Fibroblast of villous mesenchyme (primary cell): ENCODE data around the gene WDPCP. TPM values are rescaled to one million over a fixed set of nuclear protein-coding genes. Genes with fewer than 3 reads are reported as not detected.

ENCODE experiments used
- DNase-seq: peaks from one replicate; pipeline ENCODE4 v3.0.0-alpha.2; 2010; ENCODE audit warnings: low read depth
- H3K4me3 ChIP-seq: 2 replicates; pipeline ENCODE4 v1.5.1; 2011; ENCODE audit warnings: low read depth, mild to moderate bottlenecking, low read length
- total RNA-seq: library from RNA; depleted of rRNA; stranded (reverse); fragments of >200 nt; gene quantifications from 2 replicates; pipeline ENCODE4 v1.2.3, GENCODE V29; 2012
- TF ChIP-seq, protein P1 (sequence below): IDR thresholded peaks from 2 replicates; pipeline ENCODE4 v1.5.1; 2012; ENCODE audit warnings: low read depth, mild to moderate bottlenecking, low read length; ENCODE audit not compliant: insufficient read depth

The WDPCP gene
- total RNA-seq, 1 donor = 14.7 TPM

DNA sequence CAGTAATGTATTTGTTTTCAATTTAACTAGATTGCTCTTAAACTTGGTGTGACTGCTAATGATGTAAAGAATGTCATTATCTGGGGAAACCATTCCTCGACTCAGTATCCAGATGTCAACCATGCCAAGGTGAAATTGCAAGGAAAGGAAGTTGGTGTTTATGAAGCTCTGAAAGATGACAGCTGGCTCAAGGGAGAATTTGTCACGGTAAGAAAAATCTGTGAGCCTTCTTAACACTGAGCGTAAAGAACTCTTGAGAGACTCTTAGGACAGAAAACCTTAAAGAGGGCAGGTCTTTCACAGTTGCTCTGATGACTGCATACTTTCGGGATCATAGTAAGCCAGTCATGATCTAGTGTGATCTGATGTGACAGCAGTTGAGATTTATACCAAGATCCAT is 16.4 kb upstream of the WDPCP start:
- H3K4me3 ChIP-seq = no peak overlapping the region
- TF ChIP-seq, protein P1, sequence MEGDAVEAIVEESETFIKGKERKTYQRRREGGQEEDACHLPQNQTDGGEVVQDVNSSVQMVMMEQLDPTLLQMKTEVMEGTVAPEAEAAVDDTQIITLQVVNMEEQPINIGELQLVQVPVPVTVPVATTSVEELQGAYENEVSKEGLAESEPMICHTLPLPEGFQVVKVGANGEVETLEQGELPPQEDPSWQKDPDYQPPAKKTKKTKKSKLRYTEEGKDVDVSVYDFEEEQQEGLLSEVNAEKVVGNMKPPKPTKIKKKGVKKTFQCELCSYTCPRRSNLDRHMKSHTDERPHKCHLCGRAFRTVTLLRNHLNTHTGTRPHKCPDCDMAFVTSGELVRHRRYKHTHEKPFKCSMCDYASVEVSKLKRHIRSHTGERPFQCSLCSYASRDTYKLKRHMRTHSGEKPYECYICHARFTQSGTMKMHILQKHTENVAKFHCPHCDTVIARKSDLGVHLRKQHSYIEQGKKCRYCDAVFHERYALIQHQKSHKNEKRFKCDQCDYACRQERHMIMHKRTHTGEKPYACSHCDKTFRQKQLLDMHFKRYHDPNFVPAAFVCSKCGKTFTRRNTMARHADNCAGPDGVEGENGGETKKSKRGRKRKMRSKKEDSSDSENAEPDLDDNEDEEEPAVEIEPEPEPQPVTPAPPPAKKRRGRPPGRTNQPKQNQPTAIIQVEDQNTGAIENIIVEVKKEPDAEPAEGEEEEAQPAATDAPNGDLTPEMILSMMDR = no peak
- no peak for DNase-seq

DNA sequence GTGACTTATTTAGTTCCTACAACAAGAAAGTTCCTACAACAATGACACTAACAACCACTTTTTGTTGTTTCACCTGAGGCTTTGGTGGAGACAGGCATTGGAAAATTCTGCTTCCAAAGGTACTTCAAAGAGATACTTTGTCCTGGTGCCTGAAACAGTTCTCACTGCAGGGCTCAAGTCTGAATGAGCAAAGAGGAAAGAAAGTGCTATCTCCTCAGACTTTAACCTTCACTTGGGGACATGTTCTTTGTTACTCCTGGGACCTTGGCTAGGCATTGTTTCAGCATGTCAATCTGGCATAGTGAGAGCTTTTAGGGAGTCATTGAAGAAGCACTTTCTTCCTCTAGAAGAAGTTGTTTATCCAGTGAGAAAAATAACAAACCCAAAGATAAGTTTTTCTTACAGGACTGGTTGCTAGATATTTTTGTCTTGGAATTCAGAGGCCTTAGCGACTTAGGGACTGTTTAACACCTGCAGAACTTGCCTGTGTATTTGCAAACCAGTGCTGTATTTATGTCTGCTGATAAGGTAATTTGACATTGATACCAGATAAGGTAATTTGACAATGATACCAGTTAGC is 12.7 kb upstream of the WDPCP start:
- no peak for DNase-seq
- TF ChIP-seq, protein P1 = no peak
- no peak overlapping the region for H3K4me3 ChIP-seq

DNA sequence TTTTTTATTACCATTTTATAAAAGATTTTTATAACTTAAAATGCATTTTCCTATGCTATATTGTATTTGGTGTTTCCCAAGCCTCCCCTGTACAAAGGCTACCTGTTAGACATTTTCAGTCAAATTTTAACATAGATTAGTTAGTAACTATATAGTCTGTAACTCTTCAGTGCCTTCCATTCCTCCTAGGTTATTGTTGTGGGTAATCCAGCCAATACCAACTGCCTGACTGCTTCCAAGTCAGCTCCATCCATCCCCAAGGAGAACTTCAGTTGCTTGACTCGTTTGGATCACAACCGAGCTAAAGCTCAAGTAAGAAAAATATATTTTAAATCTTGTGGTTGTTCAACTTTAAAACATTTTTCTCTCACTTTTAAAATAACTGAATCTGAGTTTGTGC is 10.7 kb upstream of the WDPCP start:
- TF ChIP-seq, protein P1 = no peak
- no peak overlapping the region for H3K4me3 ChIP-seq
- DNase-seq = no peak

GRCh38 chr2:63596401-63596883 is 8.2 kb upstream of the WDPCP start:
- TF ChIP-seq, protein P1 = no peak
- DNase-seq = no peak

DNA sequence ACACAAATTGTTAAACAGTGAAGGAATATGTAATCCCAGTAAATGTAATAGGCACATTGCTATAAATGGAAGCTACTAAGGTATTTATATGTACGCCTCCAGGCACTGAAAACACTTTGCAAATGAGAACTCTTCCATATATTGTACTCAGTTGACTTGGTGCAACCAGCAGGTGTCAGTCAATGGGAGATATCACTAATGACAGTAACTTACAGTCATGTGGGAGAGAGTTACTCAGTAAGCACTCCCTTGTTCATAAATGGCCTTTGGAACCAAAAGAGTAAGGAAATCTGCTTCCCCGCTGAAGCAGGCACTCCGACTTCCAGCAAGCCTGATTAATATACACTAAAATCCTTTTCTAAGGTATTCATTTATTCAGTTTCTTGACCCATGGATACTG is 6.4 kb upstream of the WDPCP start:
- DNase-seq = no peak
- TF ChIP-seq, protein P1 = no peak
- H3K4me3 ChIP-seq = no peak overlapping the region

More at GRCh38 chr2:63596401-63596883, 8.2 kb upstream of the WDPCP start:
- no peak overlapping the region for H3K4me3 ChIP-seq

GRCh38 chr2:63591566-63592175 is 3.4 kb upstream of the WDPCP start:
- no peak overlapping the region for H3K4me3 ChIP-seq
- TF ChIP-seq, protein P1 = no peak
- DNase-seq = peak; percentile 47
